WTC11 (cell line): Measurements from ENCODE around the gene COPA.

Experiments used
- ATF3 ChIP-seq: sonication (generic); formaldehyde crosslinking; conservative IDR thresholded peaks from 2 replicates; pipeline ENCODE4 v1.8.1; 2022; ENCODE audit warnings: mild to moderate bottlenecking, missing genetic modification reagents
- CTCF ChIP-seq: fragments of 200-600 bp; IDR thresholded peaks from 2 replicates; pipeline ENCODE4 v1.8.0; 2022; ENCODE audit warnings: antibody characterized with exemption
- MXD4 ChIP-seq: fragments of 250-450 bp; sonication (Bioruptor Pico); IDR thresholded peaks from 2 replicates; pipeline ENCODE4 v1.8.0; 2021; ENCODE audit warnings: mild to moderate bottlenecking, moderate library complexity, borderline replicate concordance
- TEAD4 ChIP-seq: sonication (generic); formaldehyde crosslinking; IDR thresholded peaks from 2 replicates; pipeline ENCODE4 v1.8.0; 2022; ENCODE audit warnings: mild to moderate bottlenecking, missing genetic modification reagents
- USF1 ChIP-seq: sonication (generic); formaldehyde crosslinking; IDR thresholded peaks from 2 replicates; pipeline ENCODE4 v1.8.0; 2022; ENCODE audit warnings: mild to moderate bottlenecking, missing genetic modification reagents

GRCh38 chr1:160243767-160244166, 99.3 kb downstream of the COPA start:
- TF ChIP-seq CTCF (no peak), USF1 (CRISPR knock-in tag) (no peak), ATF3 (CRISPR knock-in tag) (no peak), MXD4 (CRISPR knock-in tag) (no peak), TEAD4 (CRISPR knock-in tag) (no peak)
